GM23248 (cell line): ENCODE measurements around the gene COX5A. TPM values are rescaled to one million over a fixed set of nuclear protein-coding genes. Genes with fewer than 3 reads are reported as not detected.

Experiments used
- DNase-seq: peaks from one replicate; pipeline ENCODE4 v3.0.0-alpha.2; 2015
- H2AFZ ChIP-seq: fragments of 200-600 bp; sonication (generic); 2 replicates; pipeline ENCODE4 v1.6.1; 2016; ENCODE audit warnings: antibody characterized with exemption
- H3F3A ChIP-seq: fragments of 200-600 bp; sonication (generic); 2 replicates; pipeline ENCODE4 v1.6.1; 2016; ENCODE audit warnings: mild to moderate bottlenecking, antibody characterized with exemption, mixed run types; ENCODE audit not compliant: insufficient read depth
- H3K27ac ChIP-seq: fragments of 200-600 bp; sonication (generic); 2 replicates; pipeline ENCODE4 v1.5.1; 2016; ENCODE audit warnings: mild to moderate bottlenecking
- H3K27me3 ChIP-seq: fragments of 200-600 bp; sonication (generic); replicated peaks from 2 replicates; pipeline ENCODE4 v1.6.1; 2016; ENCODE audit warnings: mild to moderate bottlenecking; ENCODE audit not compliant: insufficient read depth
- H3K36me3 ChIP-seq: fragments of 200-600 bp; sonication (generic); 2 replicates; pipeline ENCODE4 v1.6.1; 2016; ENCODE audit warnings: low read depth, mild to moderate bottlenecking
- H3K4me1 ChIP-seq: fragments of 200-600 bp; sonication (generic); 2 replicates; pipeline ENCODE4 v1.6.1; 2016; ENCODE audit warnings: mild to moderate bottlenecking; ENCODE audit not compliant: insufficient read depth
- H3K4me2 ChIP-seq: fragments of 200-600 bp; sonication (generic); one replicate; pipeline ENCODE4 v1.6.1; 2016; ENCODE audit warnings: mild to moderate bottlenecking; ENCODE audit not compliant: unreplicated experiment
- H3K4me3 ChIP-seq: fragments of 200-600 bp; sonication (generic); 2 replicates; pipeline ENCODE4 v1.5.1; 2016; ENCODE audit warnings: mild to moderate bottlenecking
- H3K79me2 ChIP-seq: fragments of 200-600 bp; sonication (generic); 2 replicates; pipeline ENCODE4 v1.6.1; 2016; ENCODE audit warnings: mild to moderate bottlenecking; ENCODE audit not compliant: insufficient read depth
- H3K9ac ChIP-seq: fragments of 200-600 bp; sonication (generic); 2 replicates; pipeline ENCODE4 v1.6.1; 2016; ENCODE audit warnings: mild to moderate bottlenecking
- H3K9me2 ChIP-seq: fragments of 200-600 bp; sonication (generic); 2 replicates; pipeline ENCODE4 v1.6.1; 2016; ENCODE audit warnings: mixed run types, mild to moderate bottlenecking, moderate library complexity; ENCODE audit not compliant: insufficient read depth
- H3K9me3 ChIP-seq: fragments of 200-600 bp; sonication (generic); one replicate; pipeline ENCODE4 v1.6.1; 2017; ENCODE audit warnings: low read depth
- H4K20me1 ChIP-seq: fragments of 200-600 bp; sonication (generic); 2 replicates; pipeline ENCODE4 v1.6.0; 2016; ENCODE audit not compliant: insufficient read depth
- EZH2 ChIP-seq: fragments of 200-600 bp; sonication (generic); IDR thresholded peaks from 2 replicates; pipeline ENCODE4 v1.6.1; 2018; ENCODE audit warnings: antibody characterized with exemption, mild to moderate bottlenecking; ENCODE audit not compliant: insufficient read depth, poor library complexity, severe bottlenecking
- EZH2phosphoT487 ChIP-seq: fragments of 200-600 bp; sonication (generic); IDR thresholded peaks from 2 replicates; pipeline ENCODE4 v1.6.1; 2018; ENCODE audit warnings: antibody characterized with exemption, moderate library complexity, mild to moderate bottlenecking, low read depth; ENCODE audit not compliant: insufficient read depth
- WGBS, 2 experiments: methylation state at CpG; one replicate each; pipeline ENCODE4 v1.1.6; 2015 to 2017; ENCODE audit warnings: low lambda C conversion rate in 2 of 2, low coverage in 1 of 2; ENCODE audit errors: missing lambda C conversion rate in 2 of 2; 5-methylcytosine and 5-hydroxymethylcytosine counted together
- in situ Hi-C: fragments of 300-500 bp; cut with MboI; formaldehyde crosslinking; loops from 2 replicates; pipeline ENCODE4 v1.15.0; 2020
- polyA plus RNA-seq: library from polyadenylated mRNA; unstranded; fragments of >200 nt; fragmentation: Nextera tagmentation; extraction: Ambion mirVana; gene quantifications from 2 replicates; pipeline ENCODE4 v1.2.1, GENCODE V29; 2016
- total RNA-seq: library from RNA; depleted of rRNA; stranded (reverse); fragments of >200 nt; shearing (Covaris generic); gene quantifications from 2 replicates; pipeline ENCODE4 v1.2.3, GENCODE V29; 2014

COX5A gene
- total and polyA plus RNA-seq, 2 experiments from 2014 or later = 48.2 to 321 TPM

GRCh38 chr15:74958320-74958907 lies 20.5 kb upstream of the COX5A start:
- WGBS, 2 experiments = 1 to 4% methylated on average over 18 to 28 of the region's 28 CpGs
- TF ChIP-seq EZH2phosphoT487 (no peak), EZH2 (no peak)
- no peaks in the 10 kb centered on the region for H3F3A ChIP-seq
- H3K9me2 ChIP-seq = no peaks in the 10 kb centered on the region
- peak overlapping the region; percentile 77 for H3K9ac ChIP-seq
- H3K36me3 ChIP-seq = no peaks in the 10 kb centered on the region
- peak overlapping the region; percentile 79 for H3K4me3 ChIP-seq
- H3K27ac ChIP-seq = no peak overlapping the region
- H3K9me3 ChIP-seq = no peaks in the 10 kb centered on the region
- H3K4me2 ChIP-seq = peak overlapping the region; percentile 89
- peak overlapping the region; percentile 94 for H2AFZ ChIP-seq
- in situ Hi-C loops = no loop called here
- H3K27me3 ChIP-seq = 0 out of 2 replicates have a peak, but pooled peaks cover 3% of the 10 kb centered on the region
- DNase-seq = peak; percentile 79
- no peaks in the 10 kb centered on the region for H4K20me1 ChIP-seq
- H3K79me2 ChIP-seq = no peaks in the 10 kb centered on the region
- H3K4me1 ChIP-seq = peaks cover 3% of the 10 kb centered on the region; the same call in 1 of the 2 replicates

DNA sequence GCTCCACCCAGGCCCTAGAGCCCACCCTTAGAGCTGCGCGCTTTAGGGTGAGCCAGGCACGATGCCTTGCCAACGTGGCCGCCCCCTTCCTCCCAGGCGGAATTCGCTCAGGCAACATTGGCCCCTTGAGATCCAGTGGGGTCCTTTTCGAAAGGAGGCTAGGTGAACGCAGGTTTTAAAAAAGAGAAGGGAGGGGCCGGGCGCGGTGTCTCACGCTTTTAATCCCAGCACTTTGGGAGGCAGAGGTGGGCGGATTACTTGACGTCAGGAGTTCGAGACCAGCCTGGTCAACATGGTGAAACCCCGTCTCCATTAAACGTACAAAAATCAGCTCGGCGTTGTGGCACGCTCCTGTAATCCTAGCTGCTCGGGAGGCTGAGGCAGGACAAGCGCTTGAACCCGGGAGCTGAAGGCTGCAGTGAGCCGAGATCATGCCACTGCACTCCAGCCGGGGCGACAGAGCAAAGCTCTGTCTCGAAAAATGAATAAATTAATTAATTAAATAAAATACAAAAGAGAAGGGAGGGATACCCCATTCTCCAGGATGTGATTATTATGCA lies 19.7 kb upstream of the COX5A start:
- peak overlapping the region; percentile 79 for H3K4me3 ChIP-seq
- WGBS, 2 experiments = 1 to 2% methylated on average over 28 of the region's 28 CpGs
- H3K36me3 ChIP-seq = no peaks in the 10 kb centered on the region
- no peaks in the 10 kb centered on the region for H4K20me1 ChIP-seq
- no peaks in the 10 kb centered on the region for H3K9me2 ChIP-seq
- in situ Hi-C loops = no loop called here
- H3K27me3 ChIP-seq = 0 out of 2 replicates have a peak, but pooled peaks cover 3% of the 10 kb centered on the region
- DNase-seq = no peak
- H3K9me3 ChIP-seq = no peaks in the 10 kb centered on the region
- H2AFZ ChIP-seq = peak overlapping the region; percentile 94
- peak overlapping the region; percentile 77 for H3K9ac ChIP-seq
- peak overlapping the region; percentile 63 for H3K27ac ChIP-seq
- peak overlapping the region; percentile 89 for H3K4me2 ChIP-seq
- TF ChIP-seq EZH2 (peak; percentile 36), EZH2phosphoT487 (no peak)
- H3K4me1 ChIP-seq = peaks cover 3% of the 10 kb centered on the region; the same call in 1 of the 2 replicates
- no peaks in the 10 kb centered on the region for H3K79me2 ChIP-seq
- no peaks in the 10 kb centered on the region for H3F3A ChIP-seq

GRCh38 chr15:74956648-74957475 lies 19.0 kb upstream of the COX5A start, which contains the start of gene RPP25:
Gene RPP25, minus strand, starts transcription at chr15:74956772. Its CDS starts 189 bp downstream, at chr15:74956583.
- Histone ChIP-seq H3K9me3 (no peaks in the 10 kb centered on the region), H3K79me2 (no peaks in the 10 kb centered on the region), H3K4me2 (peak within 1 kb of the TSS; percentile 89), H3K4me1 (peaks cover 3% of the 10 kb centered on the region; the same call in 1 of the 2 replicates), H3K9ac (peak within 1 kb of the TSS; percentile 77), H3F3A (no peaks in the 10 kb centered on the region), H3K4me3 (peak within 1 kb of the TSS; percentile 79), H3K36me3 (no peaks in the 10 kb centered on the region), H2AFZ (peak within 1 kb of the TSS; percentile 94), H3K27me3 (0 out of 2 replicates have a peak, but pooled peaks cover 3% of the 10 kb centered on the region), H4K20me1 (no peaks in the 10 kb centered on the region), H3K27ac (peak within 1 kb of the TSS; percentile 63), H3K9me2 (no peaks in the 10 kb centered on the region)
- peak; percentile 87 for DNase-seq
- in situ Hi-C loops = no loop called here
- 0 to 2% methylated on average over 50 to 66 of the region's 83 CpGs for WGBS, 2 experiments
- no peak for TF ChIP-seq EZH2phosphoT487
- no peak for TF ChIP-seq EZH2

DNA sequence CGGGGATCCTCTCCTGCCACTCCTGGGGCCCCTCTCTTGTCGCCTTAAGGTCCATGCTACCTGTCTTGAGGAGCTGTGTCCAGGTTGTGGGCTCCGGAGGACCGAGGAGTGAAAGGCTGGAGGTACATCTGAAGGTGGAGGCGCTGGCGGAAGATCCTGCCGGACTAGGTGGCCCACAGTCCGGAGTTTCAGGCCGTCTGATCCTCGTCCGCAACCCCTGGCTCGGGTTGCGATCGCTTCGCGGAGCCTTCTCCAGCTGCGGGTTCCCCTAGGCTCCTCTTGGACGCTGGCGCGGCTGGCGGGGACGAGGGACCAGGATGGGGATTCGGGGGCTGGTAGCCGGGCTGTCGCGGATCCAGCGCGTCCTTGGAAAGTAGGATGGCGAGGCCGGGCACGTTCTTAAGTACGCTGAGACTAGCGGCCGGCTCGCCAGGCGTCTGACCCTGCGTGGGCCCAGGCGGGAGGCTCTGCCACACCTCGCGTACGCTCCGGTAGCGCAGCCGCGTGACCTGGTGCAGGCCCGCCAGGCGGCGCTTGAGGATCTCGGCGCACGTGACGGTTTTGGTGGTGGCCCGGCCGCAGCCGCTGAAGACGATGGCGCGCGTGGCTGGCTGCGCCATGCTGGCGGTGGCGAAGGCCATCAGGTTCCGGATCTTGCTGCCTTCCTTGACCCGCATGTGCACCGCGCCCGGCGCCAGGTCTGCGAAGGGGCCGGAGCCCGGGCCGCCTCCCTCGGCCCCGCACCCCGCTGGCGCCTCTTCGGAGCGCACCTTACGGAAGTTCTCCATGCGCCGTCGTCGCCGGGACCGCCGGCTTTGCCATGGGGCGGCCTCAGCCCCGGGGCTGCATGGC lies 18.1 kb upstream of the COX5A start:
- in situ Hi-C loops = no loop called here
- DNase-seq = peak; percentile 85
- Histone ChIP-seq H3K9me2 (no peaks in the 10 kb centered on the region), H3K4me2 (peak overlapping the region; percentile 89), H3K79me2 (no peaks in the 10 kb centered on the region), H3K27ac (no peak overlapping the region), H2AFZ (peak overlapping the region; percentile 94), H3K36me3 (no peaks in the 10 kb centered on the region), H3K4me3 (peak overlapping the region; percentile 79), H3K27me3 (0 out of 2 replicates have a peak, but pooled peaks cover 3% of the 10 kb centered on the region), H4K20me1 (no peaks in the 10 kb centered on the region), H3K4me1 (peaks cover 3% of the 10 kb centered on the region; the same call in 1 of the 2 replicates), H3K9ac (peak overlapping the region; percentile 77), H3K9me3 (no peaks in the 10 kb centered on the region), H3F3A (no peaks in the 10 kb centered on the region)
- TF ChIP-seq EZH2phosphoT487 (no peak), EZH2 (no peak)
- WGBS, 2 experiments = 23 to 27% methylated on average over 67 to 86 of the region's 88 CpGs
